ENCODE results near the gene SNX5. TPM values are rescaled to one million over a fixed set of nuclear protein-coding genes. Genes with fewer than 3 reads are reported as not detected.

Gene SNX5
- total RNA-seq, 1 donor: 93.7 TPM

DNA sequence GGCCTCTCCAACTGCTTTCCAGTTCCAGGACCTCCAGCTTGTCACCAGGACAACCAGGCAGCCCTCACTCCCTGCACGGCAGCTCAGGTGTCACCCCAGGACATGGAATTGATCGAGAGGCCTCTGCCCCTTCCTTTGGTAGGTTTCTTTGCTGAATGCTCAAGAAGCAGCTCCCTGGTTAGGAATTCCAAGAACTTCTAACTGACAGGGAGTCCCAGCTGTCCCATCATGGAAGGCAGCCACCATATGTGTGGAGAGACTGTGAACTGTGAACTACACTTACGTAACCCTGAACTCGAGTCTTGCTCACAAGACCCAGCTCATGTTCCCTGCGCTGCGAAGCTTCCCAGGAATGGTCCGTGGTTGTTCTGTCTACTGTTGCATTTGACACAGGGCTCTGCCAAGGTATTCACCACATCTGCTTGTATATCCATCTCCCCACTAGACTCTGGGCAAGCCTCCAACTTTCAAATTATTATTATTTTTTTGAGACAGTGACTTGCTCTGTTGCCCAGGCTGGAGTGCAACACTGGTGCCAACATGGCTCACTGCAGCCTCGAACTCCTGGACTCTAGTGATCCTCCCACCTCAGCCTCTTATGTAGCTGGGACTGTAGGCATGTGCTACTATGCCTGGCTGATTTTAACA lies 35.9 kb upstream of the SNX5 start:
- no peak overlapping the region for H2AFZ ChIP-seq (ENCODE audit: low read length)
- DNase-seq (ENCODE audit: insufficient read length, low spot score, missing footprints): no peak
- H3K27ac ChIP-seq (ENCODE audit: low read depth, low read length): no peak overlapping the region

DNA sequence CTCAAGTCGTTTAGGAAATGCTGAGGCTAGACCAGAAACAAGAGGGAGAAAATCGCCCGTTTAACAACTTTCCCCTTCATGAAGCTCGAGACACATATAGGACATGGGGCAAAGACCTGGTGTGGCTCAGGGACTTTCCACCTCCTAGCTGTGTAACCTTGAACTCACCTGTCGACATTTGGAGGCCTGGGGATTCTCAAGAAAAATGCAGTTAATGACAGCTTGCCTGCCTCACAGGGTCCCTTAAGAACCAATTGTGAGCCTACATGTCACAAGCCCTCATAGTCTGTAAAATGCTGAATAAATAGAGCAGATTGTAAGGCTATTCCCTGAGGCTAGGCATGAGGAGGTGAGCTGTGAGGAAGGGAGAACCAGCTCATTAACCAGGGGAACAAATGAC lies 35.3 kb upstream of the SNX5 start:
- TF ChIP-seq, protein P1, sequence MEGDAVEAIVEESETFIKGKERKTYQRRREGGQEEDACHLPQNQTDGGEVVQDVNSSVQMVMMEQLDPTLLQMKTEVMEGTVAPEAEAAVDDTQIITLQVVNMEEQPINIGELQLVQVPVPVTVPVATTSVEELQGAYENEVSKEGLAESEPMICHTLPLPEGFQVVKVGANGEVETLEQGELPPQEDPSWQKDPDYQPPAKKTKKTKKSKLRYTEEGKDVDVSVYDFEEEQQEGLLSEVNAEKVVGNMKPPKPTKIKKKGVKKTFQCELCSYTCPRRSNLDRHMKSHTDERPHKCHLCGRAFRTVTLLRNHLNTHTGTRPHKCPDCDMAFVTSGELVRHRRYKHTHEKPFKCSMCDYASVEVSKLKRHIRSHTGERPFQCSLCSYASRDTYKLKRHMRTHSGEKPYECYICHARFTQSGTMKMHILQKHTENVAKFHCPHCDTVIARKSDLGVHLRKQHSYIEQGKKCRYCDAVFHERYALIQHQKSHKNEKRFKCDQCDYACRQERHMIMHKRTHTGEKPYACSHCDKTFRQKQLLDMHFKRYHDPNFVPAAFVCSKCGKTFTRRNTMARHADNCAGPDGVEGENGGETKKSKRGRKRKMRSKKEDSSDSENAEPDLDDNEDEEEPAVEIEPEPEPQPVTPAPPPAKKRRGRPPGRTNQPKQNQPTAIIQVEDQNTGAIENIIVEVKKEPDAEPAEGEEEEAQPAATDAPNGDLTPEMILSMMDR (IDR thresholded peaks at IDR 0.05; ENCODE audit: extremely low read depth, low read depth, low read length): no peak

More for the DNA sequence above, 35.9 kb upstream of the SNX5 start:
- Histone ChIP-seq H3K9me3 (ENCODE audit: low read depth, low read length) (no peaks in the 10 kb centered on the region), H3K4me1 (ENCODE audit: insufficient read depth, low read length) (peaks cover 12% of the 10 kb centered on the region), H3K4me3 (ENCODE audit: insufficient read depth, low read length) (no peak overlapping the region), H3K79me2 (ENCODE audit: insufficient read depth, low read length) (no peaks in the 10 kb centered on the region), H3K36me3 (ENCODE audit: insufficient read depth, low read length) (no peaks in the 10 kb centered on the region), H4K20me1 (ENCODE audit: insufficient read depth, low read length) (no peaks in the 10 kb centered on the region), H3K27me3 (ENCODE audit: insufficient read depth, low read length) (no peaks in the 10 kb centered on the region), H3K4me2 (ENCODE audit: insufficient read depth, low read length) (no peak overlapping the region)
- TF ChIP-seq, protein P1 (IDR thresholded peaks at IDR 0.05; ENCODE audit: extremely low read depth, low read depth, low read length): no peak

DNA sequence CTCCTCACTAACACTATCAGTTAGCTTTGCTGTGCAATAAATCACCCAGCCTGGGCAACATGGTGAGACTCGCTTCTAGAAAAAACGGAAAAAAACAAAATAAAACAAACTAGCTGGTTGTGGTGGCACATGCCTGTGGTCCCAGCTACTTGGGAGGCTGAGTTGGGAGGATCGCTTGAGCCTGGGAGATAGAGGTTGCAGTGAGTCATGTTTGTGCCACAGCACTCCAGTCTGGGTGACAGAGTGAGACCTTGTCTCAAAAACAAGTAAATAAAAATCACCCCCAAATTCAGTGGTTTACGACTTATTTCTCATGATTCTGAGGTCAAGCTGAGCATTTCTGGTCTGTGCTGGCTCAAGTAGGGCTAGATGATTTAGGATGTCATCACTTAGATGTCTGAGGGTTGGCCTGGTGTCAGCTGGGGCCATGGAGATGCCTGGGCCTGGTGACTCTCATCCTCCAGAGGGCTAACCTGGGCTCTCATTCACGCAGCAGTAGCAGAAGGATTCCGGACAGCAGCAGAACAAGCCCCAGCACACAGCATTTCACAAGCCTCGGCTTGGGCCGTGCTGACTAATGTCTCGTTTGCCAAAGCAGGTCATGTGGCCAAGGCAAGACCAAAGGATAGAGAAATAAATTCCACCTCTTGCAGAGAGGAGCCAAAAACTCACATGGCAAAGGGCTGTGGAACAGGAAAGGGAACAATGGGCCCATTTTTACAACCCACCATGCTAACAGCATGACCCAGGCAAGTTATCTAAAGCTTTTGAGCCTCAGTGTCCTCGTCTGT lies 32.7 kb upstream of the SNX5 start:
- Histone ChIP-seq H3K27ac (ENCODE audit: low read depth, low read length) (peak overlapping the region; percentile 64), H2AFZ (ENCODE audit: low read length) (peak overlapping the region; percentile 67), H3K79me2 (ENCODE audit: insufficient read depth, low read length) (no peaks in the 10 kb centered on the region), H3K9me3 (ENCODE audit: low read depth, low read length) (no peaks in the 10 kb centered on the region), H3K4me1 (ENCODE audit: insufficient read depth, low read length) (peaks cover 14% of the 10 kb centered on the region), H3K4me2 (ENCODE audit: insufficient read depth, low read length) (peak overlapping the region; percentile 8), H3K27me3 (ENCODE audit: insufficient read depth, low read length) (no peaks in the 10 kb centered on the region), H3K4me3 (ENCODE audit: insufficient read depth, low read length) (no peak overlapping the region), H3K36me3 (ENCODE audit: insufficient read depth, low read length) (no peaks in the 10 kb centered on the region), H4K20me1 (ENCODE audit: insufficient read depth, low read length) (no peaks in the 10 kb centered on the region)
- TF ChIP-seq, protein P1 (IDR thresholded peaks at IDR 0.05; ENCODE audit: extremely low read depth, low read depth, low read length): no peak
- peak; percentile 92 for DNase-seq (ENCODE audit: insufficient read length, low spot score, missing footprints)

More for the DNA sequence above, 35.3 kb upstream of the SNX5 start:
- Histone ChIP-seq H2AFZ (ENCODE audit: low read length) (no peak overlapping the region), H3K36me3 (ENCODE audit: insufficient read depth, low read length) (no peaks in the 10 kb centered on the region), H3K4me1 (ENCODE audit: insufficient read depth, low read length) (peaks cover 12% of the 10 kb centered on the region), H3K27me3 (ENCODE audit: insufficient read depth, low read length) (no peaks in the 10 kb centered on the region), H4K20me1 (ENCODE audit: insufficient read depth, low read length) (no peaks in the 10 kb centered on the region), H3K4me3 (ENCODE audit: insufficient read depth, low read length) (no peak overlapping the region), H3K9me3 (ENCODE audit: low read depth, low read length) (no peaks in the 10 kb centered on the region), H3K27ac (ENCODE audit: low read depth, low read length) (no peak overlapping the region), H3K4me2 (ENCODE audit: insufficient read depth, low read length) (no peak overlapping the region), H3K79me2 (ENCODE audit: insufficient read depth, low read length) (no peaks in the 10 kb centered on the region)
- DNase-seq (ENCODE audit: insufficient read length, low spot score, missing footprints): no peak

DNA sequence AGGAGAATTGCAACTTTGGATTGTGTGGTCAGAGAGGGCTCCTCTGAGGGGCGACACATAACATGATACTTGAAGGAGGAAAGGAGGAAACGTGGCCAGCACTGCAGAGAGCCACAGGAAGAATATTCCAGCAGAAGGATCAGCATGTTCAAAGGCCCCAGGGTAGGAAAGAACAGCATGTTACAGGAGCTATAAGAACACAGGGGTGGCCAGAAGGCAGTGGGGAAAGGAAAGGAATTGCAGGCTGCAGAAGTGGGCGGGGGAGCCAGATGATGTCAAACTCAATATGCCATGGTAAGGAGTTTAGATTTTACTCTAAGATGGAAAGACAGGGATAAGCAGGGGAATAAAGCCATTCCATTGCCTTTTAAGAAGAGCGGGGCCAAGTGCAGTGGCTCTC lies 31.0 kb upstream of the SNX5 start:
- no peak overlapping the region for H3K27ac ChIP-seq (ENCODE audit: low read depth, low read length)
- TF ChIP-seq, protein P1 (IDR thresholded peaks at IDR 0.05; ENCODE audit: extremely low read depth, low read depth, low read length): no peak
- no peaks in the 10 kb centered on the region for H3K27me3 ChIP-seq (ENCODE audit: insufficient read depth, low read length)
- no peak overlapping the region for H2AFZ ChIP-seq (ENCODE audit: low read length)
- no peak for DNase-seq (ENCODE audit: insufficient read length, low spot score, missing footprints)
- H3K79me2 ChIP-seq (ENCODE audit: insufficient read depth, low read length): no peaks in the 10 kb centered on the region
- no peaks in the 10 kb centered on the region for H3K36me3 ChIP-seq (ENCODE audit: insufficient read depth, low read length)
- no peaks in the 10 kb centered on the region for H4K20me1 ChIP-seq (ENCODE audit: insufficient read depth, low read length)
- no peaks in the 10 kb centered on the region for H3K9me3 ChIP-seq (ENCODE audit: low read depth, low read length)
- peaks cover 20% of the 10 kb centered on the region for H3K4me1 ChIP-seq (ENCODE audit: insufficient read depth, low read length)
- no peak overlapping the region for H3K4me3 ChIP-seq (ENCODE audit: insufficient read depth, low read length)
- H3K4me2 ChIP-seq (ENCODE audit: insufficient read depth, low read length): no peak overlapping the region
